ENCODE results near the gene DNAJC13.

DNA sequence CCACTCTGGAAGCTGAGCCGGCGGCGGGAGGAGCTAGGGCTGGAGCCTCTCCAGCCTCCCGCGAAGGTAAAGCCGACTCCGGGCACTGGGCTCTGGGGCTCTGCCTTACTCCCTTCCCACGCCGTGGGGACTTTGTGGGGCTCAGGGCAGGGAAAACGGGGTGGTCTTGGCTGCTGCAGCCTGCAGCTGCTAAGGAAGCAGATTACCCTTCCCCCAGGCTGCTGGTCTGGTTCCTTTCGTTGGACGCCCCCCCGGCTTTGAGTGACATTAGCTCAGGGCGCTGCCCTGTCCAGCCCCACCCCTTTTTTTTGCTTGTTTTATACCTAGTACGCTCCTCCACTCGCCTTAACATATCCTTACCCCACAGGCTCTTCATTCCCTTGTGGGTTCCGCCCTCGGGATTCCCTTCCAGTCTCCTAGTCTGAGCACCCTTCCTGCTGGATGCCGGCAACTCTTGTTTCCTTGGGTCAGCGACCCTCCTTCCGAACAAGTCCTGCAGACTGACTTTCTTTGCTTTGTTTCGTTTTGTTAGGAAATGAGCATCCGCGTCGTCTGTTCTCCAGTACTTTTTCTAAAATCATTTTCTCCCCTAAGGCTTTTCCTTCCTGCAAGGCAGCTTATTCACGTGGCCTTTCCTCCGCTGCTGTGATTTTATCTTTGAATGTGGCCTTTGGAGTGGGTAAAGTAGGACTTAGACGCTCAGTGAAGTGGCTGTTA, 551 bp downstream of the DNAJC13 start:
- TF ChIP-seq, protein P1, sequence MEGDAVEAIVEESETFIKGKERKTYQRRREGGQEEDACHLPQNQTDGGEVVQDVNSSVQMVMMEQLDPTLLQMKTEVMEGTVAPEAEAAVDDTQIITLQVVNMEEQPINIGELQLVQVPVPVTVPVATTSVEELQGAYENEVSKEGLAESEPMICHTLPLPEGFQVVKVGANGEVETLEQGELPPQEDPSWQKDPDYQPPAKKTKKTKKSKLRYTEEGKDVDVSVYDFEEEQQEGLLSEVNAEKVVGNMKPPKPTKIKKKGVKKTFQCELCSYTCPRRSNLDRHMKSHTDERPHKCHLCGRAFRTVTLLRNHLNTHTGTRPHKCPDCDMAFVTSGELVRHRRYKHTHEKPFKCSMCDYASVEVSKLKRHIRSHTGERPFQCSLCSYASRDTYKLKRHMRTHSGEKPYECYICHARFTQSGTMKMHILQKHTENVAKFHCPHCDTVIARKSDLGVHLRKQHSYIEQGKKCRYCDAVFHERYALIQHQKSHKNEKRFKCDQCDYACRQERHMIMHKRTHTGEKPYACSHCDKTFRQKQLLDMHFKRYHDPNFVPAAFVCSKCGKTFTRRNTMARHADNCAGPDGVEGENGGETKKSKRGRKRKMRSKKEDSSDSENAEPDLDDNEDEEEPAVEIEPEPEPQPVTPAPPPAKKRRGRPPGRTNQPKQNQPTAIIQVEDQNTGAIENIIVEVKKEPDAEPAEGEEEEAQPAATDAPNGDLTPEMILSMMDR (IDR thresholded peaks at IDR 0.05; ENCODE audit: poor library complexity) = no peak
- TF ChIP-seq EZH2 (IDR thresholded peaks at IDR 0.05; ENCODE audit: borderline replicate concordance) = no peak
- TF ChIP-seq EZH2phosphoT487 (IDR thresholded peaks at IDR 0.05; ENCODE audit: low read depth, severe bottlenecking, unreplicated experiment) = no peak
